ENCODE results near the gene NUBP2. TPM values are rescaled to one million over a fixed set of nuclear protein-coding genes. Genes with fewer than 3 reads are reported as not detected.

Gene NUBP2
- total RNA-seq, 1 donor from 2014 or later, result 81.6 TPM

GRCh38 chr16:1816396-1817275 lies 33.9 kb downstream of the NUBP2 start:
- intact Hi-C loops (cut with micrococcal nuclease), result no loop called here
- no peak for DNase-seq (ENCODE audit: low spot score)
- Mint-ChIP-seq H3K36me3 (ENCODE audit: low read depth) (peaks cover 14% of the 10 kb centered on the region), H3K4me3 (no peak overlapping the region), H3K4me1 (ENCODE audit: low read depth) (peaks cover 8% of the 10 kb centered on the region), H3K27ac (no peak overlapping the region), H3K9me3 (no peaks in the 10 kb centered on the region), H3K27me3 (ENCODE audit: insufficient read depth) (no peaks in the 10 kb centered on the region)

GRCh38 chr16:1817276-1817589 lies 34.5 kb downstream of the NUBP2 start:
- Mint-ChIP-seq H3K36me3 (ENCODE audit: low read depth) (peaks cover 14% of the 10 kb centered on the region), H3K27ac (no peak overlapping the region), H3K27me3 (ENCODE audit: insufficient read depth) (no peaks in the 10 kb centered on the region), H3K4me1 (ENCODE audit: low read depth) (peaks cover 8% of the 10 kb centered on the region), H3K9me3 (no peaks in the 10 kb centered on the region), H3K4me3 (no peak overlapping the region)
- no peak for DNase-seq (ENCODE audit: low spot score)
- intact Hi-C loops (cut with micrococcal nuclease), result no loop called here

- DNase-seq (ENCODE audit: low spot score), result no peak
- Mint-ChIP-seq H3K27ac (no peak overlapping the region), H3K9me3 (no peaks in the 10 kb centered on the region), H3K36me3 (ENCODE audit: low read depth) (peaks cover 14% of the 10 kb centered on the region), H3K27me3 (ENCODE audit: insufficient read depth) (no peaks in the 10 kb centered on the region), H3K4me3 (no peak overlapping the region), H3K4me1 (ENCODE audit: low read depth) (peaks cover 8% of the 10 kb centered on the region)
- intact Hi-C loops (cut with micrococcal nuclease), result no loop called here
Measured at GRCh38 chr16:1817716-1818115, 35.0 kb downstream of the NUBP2 start.

GRCh38 chr16:1818204-1818872 lies 35.6 kb downstream of the NUBP2 start:
- intact Hi-C loops (cut with micrococcal nuclease), result no loop called here
- no peaks in the 10 kb centered on the region for H3K27me3 Mint-ChIP-seq (ENCODE audit: insufficient read depth)
- no peaks in the 10 kb centered on the region for H3K9me3 Mint-ChIP-seq
- no peak for DNase-seq (ENCODE audit: low spot score)
- no peak overlapping the region for H3K4me3 Mint-ChIP-seq
- peaks cover 11% of the 10 kb centered on the region for H3K36me3 Mint-ChIP-seq (ENCODE audit: low read depth)
- H3K27ac Mint-ChIP-seq, result no peak overlapping the region
- peaks cover 3% of the 10 kb centered on the region for H3K4me1 Mint-ChIP-seq (ENCODE audit: low read depth)

- peaks cover 11% of the 10 kb centered on the region for H3K36me3 Mint-ChIP-seq (ENCODE audit: low read depth)
- no peaks in the 10 kb centered on the region for H3K27me3 Mint-ChIP-seq (ENCODE audit: insufficient read depth)
- H3K4me1 Mint-ChIP-seq (ENCODE audit: low read depth), result no peaks in the 10 kb centered on the region
- H3K9me3 Mint-ChIP-seq, result no peaks in the 10 kb centered on the region
- no peak for DNase-seq (ENCODE audit: low spot score)
- no peak overlapping the region for H3K4me3 Mint-ChIP-seq
- intact Hi-C loops (cut with micrococcal nuclease), result no loop called here
- no peak overlapping the region for H3K27ac Mint-ChIP-seq
Measured at GRCh38 chr16:1818873-1819525, 36.2 kb downstream of the NUBP2 start.

- H3K27ac Mint-ChIP-seq, result no peak overlapping the region
- intact Hi-C loops (cut with micrococcal nuclease), result no loop called here
- DNase-seq (ENCODE audit: low spot score), result no peak
Measured at GRCh38 chr16:1819611-1820010, 36.9 kb downstream of the NUBP2 start.

GRCh38 chr16:1820096-1820945 lies 37.6 kb downstream of the NUBP2 start:
- Mint-ChIP-seq H3K36me3 (ENCODE audit: low read depth) (peaks cover 6% of the 10 kb centered on the region), H3K27me3 (ENCODE audit: insufficient read depth) (no peaks in the 10 kb centered on the region), H3K4me3 (no peak overlapping the region), H3K4me1 (ENCODE audit: low read depth) (peaks cover 7% of the 10 kb centered on the region), H3K27ac (no peak overlapping the region), H3K9me3 (no peaks in the 10 kb centered on the region)
- DNase-seq (ENCODE audit: low spot score), result no peak
- intact Hi-C loops (cut with micrococcal nuclease), result no loop called here

More at GRCh38 chr16:1819611-1820010, 36.9 kb downstream of the NUBP2 start:
- Mint-ChIP-seq H3K4me1 (ENCODE audit: low read depth) (peaks cover 5% of the 10 kb centered on the region), H3K36me3 (ENCODE audit: low read depth) (peaks cover 11% of the 10 kb centered on the region), H3K9me3 (no peaks in the 10 kb centered on the region), H3K27me3 (ENCODE audit: insufficient read depth) (no peaks in the 10 kb centered on the region), H3K4me3 (no peak overlapping the region)

- H3K36me3 Mint-ChIP-seq (ENCODE audit: low read depth), result peaks cover 2% of the 10 kb centered on the region
- no peak overlapping the region for H3K4me3 Mint-ChIP-seq
- intact Hi-C loops (cut with micrococcal nuclease), result no loop called here
Measured at GRCh38 chr16:1820946-1821290, 38.2 kb downstream of the NUBP2 start.

GRCh38 chr16:1821861-1822611 lies 39.3 kb downstream of the NUBP2 start:
- no peak for DNase-seq (ENCODE audit: low spot score)
- Mint-ChIP-seq H3K4me1 (ENCODE audit: low read depth) (peaks cover 7% of the 10 kb centered on the region), H3K4me3 (no peak overlapping the region), H3K27ac (no peak overlapping the region), H3K9me3 (no peaks in the 10 kb centered on the region), H3K27me3 (ENCODE audit: insufficient read depth) (no peaks in the 10 kb centered on the region), H3K36me3 (ENCODE audit: low read depth) (peaks cover 2% of the 10 kb centered on the region)
- intact Hi-C loops (cut with micrococcal nuclease), result no loop called here

More at GRCh38 chr16:1820946-1821290, 38.2 kb downstream of the NUBP2 start:
- no peaks in the 10 kb centered on the region for H3K9me3 Mint-ChIP-seq
- no peak overlapping the region for H3K27ac Mint-ChIP-seq
- peaks cover 7% of the 10 kb centered on the region for H3K4me1 Mint-ChIP-seq (ENCODE audit: low read depth)
- no peak for DNase-seq (ENCODE audit: low spot score)
- no peaks in the 10 kb centered on the region for H3K27me3 Mint-ChIP-seq (ENCODE audit: insufficient read depth)

- no peak for DNase-seq (ENCODE audit: low spot score)
- no peaks in the 10 kb centered on the region for H3K27me3 Mint-ChIP-seq (ENCODE audit: insufficient read depth)
- peaks cover 13% of the 10 kb centered on the region for H3K4me1 Mint-ChIP-seq (ENCODE audit: low read depth)
- intact Hi-C loops (cut with micrococcal nuclease), result no loop called here
- H3K9me3 Mint-ChIP-seq, result no peaks in the 10 kb centered on the region
- H3K4me3 Mint-ChIP-seq, result no peak overlapping the region
- peaks cover 4% of the 10 kb centered on the region for H3K36me3 Mint-ChIP-seq (ENCODE audit: low read depth)
- H3K27ac Mint-ChIP-seq, result no peak overlapping the region
Measured at GRCh38 chr16:1822801-1823200, 40.0 kb downstream of the NUBP2 start.

- Mint-ChIP-seq H3K4me3 (peak overlapping the region; percentile 86), H3K9me3 (no peaks in the 10 kb centered on the region), H3K4me1 (ENCODE audit: low read depth) (peaks cover 19% of the 10 kb centered on the region), H3K27me3 (ENCODE audit: insufficient read depth) (no peaks in the 10 kb centered on the region), H3K36me3 (ENCODE audit: low read depth) (peaks cover 4% of the 10 kb centered on the region), H3K27ac (no peak overlapping the region)
- intact Hi-C loops (cut with micrococcal nuclease), result no loop called here
- DNase-seq (ENCODE audit: low spot score), result no peak
Measured at GRCh38 chr16:1823821-1824220, 41.1 kb downstream of the NUBP2 start.

- intact Hi-C loops (cut with micrococcal nuclease), result no loop called here
- no peak for DNase-seq (ENCODE audit: low spot score)
- no peaks in the 10 kb centered on the region for H3K27me3 Mint-ChIP-seq (ENCODE audit: insufficient read depth)
- no peaks in the 10 kb centered on the region for H3K9me3 Mint-ChIP-seq
- peaks cover 4% of the 10 kb centered on the region for H3K36me3 Mint-ChIP-seq (ENCODE audit: low read depth)
- peak overlapping the region; percentile 86 for H3K4me3 Mint-ChIP-seq
- peaks cover 26% of the 10 kb centered on the region for H3K4me1 Mint-ChIP-seq (ENCODE audit: low read depth)
- peak overlapping the region; percentile 77 for H3K27ac Mint-ChIP-seq
Measured at GRCh38 chr16:1825381-1825863, 42.7 kb downstream of the NUBP2 start.
